Activated CD4-positive, alpha-beta T cell treated with anti-CD3 and anti-CD28 coated beads, Interleukin-2, Interleukin-6, amounts not matched to agents 100 ng/mL and 50 ng/mL, durations not matched to agents 16 hours and 8 hours (primary cell): ENCODE measurements around the gene DNAJC22.
A peak's percentile ranks its signal among the peaks of the same experiment; 100 is the strongest.
"Not testable (repeated sequence)": the region's sequence is repeated elsewhere in the genome, so short reads cannot be mapped to it uniquely, and the experiment has no call there.

Source experiments
- DNase-seq: peaks from one replicate; pipeline ENCODE4 v3.0.0-alpha.2; 2020

DNAJC22 gene

DNA sequence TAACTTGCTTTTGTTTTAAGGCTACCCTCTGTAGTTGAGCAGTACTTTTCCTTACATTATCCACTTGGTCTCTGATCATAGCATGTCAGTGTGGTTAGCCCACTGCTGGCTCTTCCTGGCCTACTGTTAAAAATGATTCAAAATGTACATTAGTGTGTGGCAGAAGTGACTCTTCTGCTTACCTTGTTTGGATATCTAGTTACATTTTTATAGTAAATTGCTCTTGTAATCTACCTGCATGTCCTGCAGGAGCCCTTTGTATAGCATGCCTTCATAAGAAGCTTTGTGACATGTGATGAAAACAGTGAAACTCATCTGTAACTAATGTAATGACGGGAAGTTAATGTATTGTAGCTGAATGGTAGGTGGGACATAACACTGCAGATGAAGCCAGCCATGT, 28.7 kb downstream of the DNAJC22 start:
- DNase-seq = peak; percentile 41

- DNase-seq = no peak
Measured at GRCh38 chr12:49377386-49377785, 30.7 kb downstream of the DNAJC22 start.

DNA sequence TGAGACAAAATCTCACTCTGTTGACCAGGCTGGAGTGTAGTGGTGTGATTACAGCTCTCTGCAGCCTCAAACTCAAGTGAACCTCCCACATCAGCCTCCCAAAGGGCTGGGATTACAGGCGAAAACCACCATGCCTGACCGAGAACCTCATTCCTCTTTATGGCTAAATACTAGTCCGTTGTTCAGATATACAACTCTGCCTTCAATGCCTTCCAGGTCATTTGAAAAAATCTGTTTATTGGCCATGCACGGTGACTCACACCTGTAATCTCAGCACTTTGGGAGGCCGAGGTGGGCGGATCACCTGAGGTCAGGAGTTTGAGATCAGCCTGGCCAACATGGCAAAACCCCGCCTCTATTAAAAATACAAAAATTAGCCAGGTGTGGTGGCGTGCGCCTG, 33.5 kb downstream of the DNAJC22 start:
- DNase-seq = not testable (repeated sequence)

DNA sequence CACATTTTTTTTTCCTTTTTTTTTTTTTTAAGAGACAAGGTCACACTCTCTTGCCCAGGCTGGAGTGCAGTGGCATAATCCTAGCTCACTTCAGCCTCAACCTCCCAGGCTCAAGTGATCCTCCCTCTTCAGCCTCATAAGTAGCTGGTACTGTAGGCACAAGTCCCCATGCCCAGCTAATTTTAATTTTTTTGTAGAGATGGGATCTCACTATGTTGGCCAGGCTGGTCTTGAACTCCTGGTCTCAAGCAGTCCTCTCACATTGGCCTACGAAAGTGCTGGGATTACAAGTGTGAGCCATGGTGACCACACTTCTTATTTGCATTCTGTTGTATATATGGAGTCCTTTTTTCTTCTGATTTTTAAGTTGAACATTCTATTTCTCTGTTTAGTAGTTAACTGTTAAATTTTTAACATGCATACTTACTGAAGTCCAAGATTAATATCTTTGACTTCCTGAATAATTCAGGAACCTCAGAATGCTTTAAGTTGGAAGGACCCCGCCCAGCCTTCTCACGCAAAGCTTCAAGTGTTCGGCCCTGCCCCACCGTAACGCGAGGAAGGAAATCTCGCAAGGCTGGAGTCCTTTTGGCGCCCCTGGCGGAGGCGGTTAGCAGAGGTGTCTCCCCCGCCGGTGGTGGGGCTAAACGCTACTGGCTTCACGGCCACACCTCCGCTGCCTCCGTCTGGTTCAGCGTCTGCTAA, 42.1 kb downstream of the DNAJC22 start:
- peak; percentile 71 for DNase-seq

DNA sequence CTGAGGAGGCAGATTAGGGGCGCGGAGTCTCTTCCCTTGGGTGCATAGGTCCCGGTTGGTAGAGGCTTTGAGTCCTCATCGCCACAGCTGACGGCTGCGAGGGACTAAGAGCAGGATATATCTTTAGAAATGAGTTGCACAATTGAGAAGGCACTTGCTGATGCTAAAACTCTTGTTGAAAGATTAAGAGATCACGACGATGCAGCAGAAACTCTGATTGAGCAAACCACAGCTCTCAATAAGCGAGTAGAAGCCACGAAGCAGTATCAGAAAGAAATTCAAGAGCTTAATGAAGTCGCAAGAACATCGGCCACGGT, 42.7 kb downstream of the DNAJC22 start:
- DNase-seq = no peak

GRCh38 chr12:49397000-49397399, 50.3 kb downstream of the DNAJC22 start:
- no peak for DNase-seq

DNA sequence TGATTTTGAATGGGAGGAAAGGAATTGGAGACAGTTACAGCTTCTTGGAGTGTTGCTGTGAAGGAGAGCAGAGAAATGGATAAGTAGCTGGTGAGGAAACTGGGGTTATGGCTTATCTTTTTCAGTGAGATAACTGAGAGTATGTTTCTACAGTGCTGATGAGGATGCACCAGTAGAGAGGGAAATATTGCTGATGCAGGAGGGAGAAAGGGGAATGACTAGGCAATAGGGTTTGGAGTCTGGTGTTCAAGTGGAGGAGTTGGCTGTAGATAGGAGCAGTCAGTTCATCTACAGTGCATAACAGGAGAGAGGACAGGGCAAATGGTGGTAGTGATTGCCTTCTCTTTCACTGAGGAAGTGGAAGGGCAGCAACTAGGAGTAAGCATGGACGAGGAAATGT, 53.6 kb downstream of the DNAJC22 start:
- DNase-seq = no peak
